Keratinocyte (primary cell): Measurements from ENCODE around the gene TARS1. TPM values are rescaled to one million over a fixed set of nuclear protein-coding genes. Genes with fewer than 3 reads are reported as not detected.

ENCODE experiments used
- DNase-seq: peaks from one replicate; pipeline ENCODE4 v3.0.0-alpha.2; 2011; ENCODE audit warnings: low read depth, missing footprints, low spot score
- FAIRE-seq: peaks from 2 replicates; lab custom pipeline; 2011; peaks lifted over from hg19 to GRCh38; lab: Jason Lieb, UNC
- H2AFZ ChIP-seq: 2 replicates; pipeline ENCODE4 v1.6.0; 2012; ENCODE audit warnings: low read length, control low read depth, inconsistent platforms; ENCODE audit not compliant: control insufficient read depth
- H3K27ac ChIP-seq: 2 replicates; pipeline ENCODE4 v1.5.1; 2011; ENCODE audit warnings: low read length; ENCODE audit not compliant: control insufficient read depth, insufficient read depth
- H3K27me3 ChIP-seq: 3 replicates; pipeline ENCODE4 v1.6.0; 2011; ENCODE audit warnings: low read length; ENCODE audit not compliant: control insufficient read depth, insufficient read depth; ENCODE audit errors: extremely low read depth
- H3K36me3 ChIP-seq, 2 experiments: 2 replicates in 1 of 2; 3 replicates in 1 of 2; pipeline ENCODE4 v1.5.1; 2011; ENCODE audit warnings: low read length in 2 of 2, mild to moderate bottlenecking in 1 of 2; ENCODE audit not compliant: control insufficient read depth in 2 of 2, insufficient read depth in 2 of 2; ENCODE audit errors: extremely low read depth in 1 of 2
- H3K4me1 ChIP-seq: 3 replicates; pipeline ENCODE4 v1.5.1; 2011; ENCODE audit warnings: low read length; ENCODE audit not compliant: control insufficient read depth, insufficient read depth; ENCODE audit errors: extremely low read depth
- H3K4me2 ChIP-seq: 3 replicates; pipeline ENCODE4 v1.6.0; 2011; ENCODE audit warnings: low read depth, low read length; ENCODE audit not compliant: control insufficient read depth, insufficient read depth; ENCODE audit errors: extremely low read depth
- H3K4me3 ChIP-seq, 3 experiments: fragments of 200-600 bp in 1 of 3; sonication (generic) in 1 of 3; 2 replicates in 2 of 3; 3 replicates in 1 of 3; pipeline ENCODE4 v1.5.1; 2011 to 2016; ENCODE audit warnings: low read length in 3 of 3, mild to moderate bottlenecking in 3 of 3, control low read depth in 2 of 3, inconsistent platforms in 1 of 3, low read depth in 1 of 3, mixed read lengths in 1 of 3, mixed run types in 1 of 3, moderate library complexity in 1 of 3; ENCODE audit not compliant: control insufficient read depth in 2 of 3, insufficient read depth in 2 of 3; ENCODE audit errors: extremely low read depth in 1 of 3
- H3K79me2 ChIP-seq: 2 replicates; pipeline ENCODE4 v1.6.0; 2012; ENCODE audit warnings: low read length; ENCODE audit not compliant: control insufficient read depth, insufficient read depth
- H3K9ac ChIP-seq: 3 replicates; pipeline ENCODE4 v1.6.0; 2011; ENCODE audit warnings: low read length; ENCODE audit not compliant: control insufficient read depth, insufficient read depth; ENCODE audit errors: extremely low read depth
- H3K9me1 ChIP-seq: 3 replicates; pipeline ENCODE4 v1.6.0; 2011; ENCODE audit warnings: low read length; ENCODE audit not compliant: control insufficient read depth, insufficient read depth; ENCODE audit errors: extremely low read depth
- H3K9me3 ChIP-seq: 2 replicates; pipeline ENCODE4 v1.5.1; 2012; ENCODE audit warnings: low read depth, low read length; ENCODE audit not compliant: control insufficient read depth
- H4K20me1 ChIP-seq: 3 replicates; pipeline ENCODE4 v1.6.0; 2011; ENCODE audit warnings: low read length; ENCODE audit not compliant: control insufficient read depth, insufficient read depth; ENCODE audit errors: extremely low read depth
- CTCF ChIP-seq, 3 experiments: IDR thresholded peaks in 1 of 3; conservative IDR thresholded peaks in 1 of 3; optimal IDR thresholded peaks in 1 of 3; 2 replicates in 2 of 3; 3 replicates in 1 of 3; pipeline versions ENCODE3 to v1.5.1; 2011; ENCODE audit warnings: low read length in 3 of 3, mild to moderate bottlenecking in 3 of 3, moderate library complexity in 2 of 3, control low read depth in 1 of 3, inconsistent platforms in 1 of 3; ENCODE audit not compliant: insufficient read depth in 2 of 3; ENCODE audit errors: extremely low read depth in 1 of 3
- EZH2 ChIP-seq: IDR thresholded peaks from one replicate; pipeline ENCODE4 v1.6.1; 2012; ENCODE audit warnings: inconsistent platforms, mild to moderate bottlenecking, low read length, moderate library complexity
- dilution Hi-C: fragments of 300-500 bp; cut with MboI; formaldehyde crosslinking; loops from one replicate; pipeline ENCODE4 v1.7.0; 2020; ENCODE audit warnings: low sequenced_read_pairs; ENCODE audit not compliant: extremely low pct_ligation_motif_present
- polyA minus RNA-seq, 3 experiments: library from RNA; depleted of rRNA, polyadenylated mRNA; stranded (reverse); fragments of >200 nt; gene quantifications; 1 replicate in 1 of 3; 2 replicates in 1 of 3; 3 replicates in 1 of 3; pipeline ENCODE4 v1.2.3, GENCODE V29; 2011
- polyA plus RNA-seq, 5 experiments: library from polyadenylated mRNA; depleted of rRNA in 3 of 5; stranded (reverse) in 3 of 5; stranded (forward) in 1 of 5; unstranded in 1 of 5; fragments of >200 nt; gene quantifications; 1 replicate in 1 of 5; 2 replicates in 3 of 5; 3 replicates in 1 of 5; pipeline versions ENCODE4 v1.2.1 to v1.2.3, GENCODE V29; 2011 to 2012; ENCODE audit warnings: missing spikeins in 2 of 5, low read depth in 1 of 5, low replicate concordance in 1 of 5

Gene TARS1
- 105 to 213 TPM (median 163 TPM) in 3 replicates for polyA plus RNA-seq
- 329 TPM for polyA plus RNA-seq (2011; ENCODE audit: low read depth)
- 113 and 198 TPM in 2 replicates for polyA plus RNA-seq (2011; cell fraction: cytosol; rRNA removed)
- 115 and 168 TPM in 2 replicates for polyA plus RNA-seq (2011; cell fraction: nucleus; rRNA removed)
- polyA plus RNA-seq (2012; ENCODE audit: low replicate concordance) = 159 and 197 TPM in 2 replicates
- 58.2 to 116 TPM (median 72.0 TPM) in 3 replicates for polyA minus RNA-seq
- polyA minus RNA-seq (2011; cell fraction: cytosol; rRNA and poly(A)+ RNA removed) = 84.6 TPM
- polyA minus RNA-seq (2011; cell fraction: nucleus; rRNA and poly(A)+ RNA removed) = 52.7 and 78.4 TPM in 2 replicates

- Histone ChIP-seq H3K4me2 (peak within 1 kb of the TSS; percentile 85), H3K9ac (peak within 1 kb of the TSS; percentile 92), H3K36me3 (peaks cover 1 to 3% of the 10 kb centered on the region in 2 experiments), H3K4me1 (peaks cover 9% of the 10 kb centered on the region), H4K20me1 (peaks cover 4% of the 10 kb centered on the region), H3K9me3 (no peaks in the 10 kb centered on the region), H3K27me3 (no peaks in the 10 kb centered on the region), H2AFZ (peak within 1 kb of the TSS; percentile 97), H3K79me2 (peaks cover 61% of the 10 kb centered on the region), H3K27ac (peak within 1 kb of the TSS; percentile 86), H3K9me1 (no peaks in the 10 kb centered on the region), H3K4me3 (peak within 1 kb of the TSS; percentile 77 to 94 (median 88))
- DNase-seq (peak; percentile 100), FAIRE-seq (peak; percentile 67)
- TF ChIP-seq EZH2 = no peak
- no peak for TF ChIP-seq CTCF (optimal IDR thresholded peaks at IDR 0.05 in 1 of 3, IDR thresholded peaks at IDR 0.05 in 1 of 3, conservative IDR thresholded peaks at IDR 0.05 in 1 of 3; ENCODE audit: extremely low read depth in 1 of 3, insufficient read depth in 2 of 3, low read length in 3 of 3)
- dilution Hi-C loops = no loop called here
Measured at GRCh38 chr5:33440482-33441240, at the start of gene TARS1. Gene TARS1, plus strand, starts transcription at chr5:33440965. Its CDS starts 122 bp downstream, at chr5:33441087.

DNA sequence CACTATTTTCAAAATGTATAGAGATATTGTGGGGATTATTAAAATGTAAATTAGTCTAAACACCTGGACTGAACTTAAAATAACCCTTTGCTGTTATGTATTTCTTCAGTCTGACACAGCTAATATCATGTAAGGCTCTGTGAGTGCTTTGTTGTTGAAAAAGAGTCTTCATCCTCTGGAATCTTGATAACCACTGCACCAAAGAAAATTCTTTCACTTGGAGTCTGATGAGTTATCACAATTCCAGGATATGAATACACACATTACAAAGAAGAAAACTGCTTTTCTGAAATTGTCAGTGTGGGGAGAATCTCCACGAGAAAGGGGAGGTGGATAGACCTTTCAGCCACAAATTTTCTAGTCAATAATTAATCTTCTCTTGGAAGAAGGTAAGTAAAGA, 42.3 kb upstream of the TARS1 start:
- dilution Hi-C loops = no loop called here

More for the DNA sequence above, 42.3 kb upstream of the TARS1 start:
- no peaks in the 10 kb centered on the region for H3K9me3 ChIP-seq
- no peak overlapping the region for H3K9ac ChIP-seq
- no peak overlapping the region for H2AFZ ChIP-seq
- H3K9me1 ChIP-seq = no peaks in the 10 kb centered on the region
- no peaks in the 10 kb centered on the region for H3K27me3 ChIP-seq
- DNase-seq (no peak), FAIRE-seq (no peak)
- peaks cover 12% of the 10 kb centered on the region for H3K4me1 ChIP-seq
- TF ChIP-seq CTCF (optimal IDR thresholded peaks at IDR 0.05 in 1 of 3, IDR thresholded peaks at IDR 0.05 in 1 of 3, conservative IDR thresholded peaks at IDR 0.05 in 1 of 3; ENCODE audit: extremely low read depth in 1 of 3, insufficient read depth in 2 of 3, low read length in 3 of 3) (no peak), EZH2 (no peak)
- no peak overlapping the region for H3K4me2 ChIP-seq
- no peaks in the 10 kb centered on the region for H4K20me1 ChIP-seq
- H3K36me3 ChIP-seq = no peaks in the 10 kb centered on the region
- H3K27ac ChIP-seq = no peak overlapping the region
- no peak overlapping the region for H3K4me3 ChIP-seq
- no peaks in the 10 kb centered on the region for H3K79me2 ChIP-seq
